Spinal cord (tissue), 10 donors: ENCODE results near the gene EPRS1. TPM values are rescaled to one million over a fixed set of nuclear protein-coding genes. Genes with fewer than 3 reads are reported as not detected.

ENCODE experiments used
- DNase-seq, 6 donors: peaks; one replicate each; pipeline versions ENCODE4 v3.0.0 to v3.0.0-alpha.2; 2013 to 2015; ENCODE audit warnings: low spot score in 6 of 6, low read depth in 4 of 6
- H3K27ac ChIP-seq: one replicate; pipeline ENCODE4 v1.5.1; 2013; ENCODE audit warnings: low read depth, low read length, control low read depth
- H3K27me3 ChIP-seq: one replicate; pipeline ENCODE4 v1.6.1; 2013; ENCODE audit warnings: low read length; ENCODE audit not compliant: control insufficient read depth, insufficient read depth
- H3K36me3 ChIP-seq: one replicate; pipeline ENCODE4 v1.6.1; 2013; ENCODE audit warnings: low read length; ENCODE audit not compliant: control insufficient read depth, insufficient read depth
- H3K4me1 ChIP-seq: one replicate; pipeline ENCODE4 v1.6.1; 2013; ENCODE audit warnings: low read length; ENCODE audit not compliant: control insufficient read depth, insufficient read depth
- H3K4me3 ChIP-seq: one replicate; pipeline ENCODE4 v1.5.1; 2013; ENCODE audit warnings: low read depth, low read length, control low read depth
- H3K9me3 ChIP-seq: one replicate; pipeline ENCODE4 v1.6.1; 2013; ENCODE audit warnings: low read length; ENCODE audit not compliant: control insufficient read depth, insufficient read depth
- WGBS: methylation state at CpG from one replicate; pipeline ENCODE4 v1.1.5; 2013; ENCODE audit warnings: missing lambda C conversion rate; ENCODE audit not compliant: insufficient coverage; 5-methylcytosine and 5-hydroxymethylcytosine counted together
- polyA plus RNA-seq, 2 donors: library from polyadenylated mRNA; unstranded; fragments of 120-200 nt; gene quantifications; one replicate each; pipeline ENCODE4 v1.2.1, GENCODE V29; 2013; ENCODE audit not compliant: insufficient read length in 2 of 2
- total RNA-seq, 2 donors: library from RNA; depleted of rRNA in 1 of 2; stranded (reverse); fragments of 120-200 nt in 1 of 2; fragments of >200 nt in 1 of 2; gene quantifications; one replicate each; pipeline versions ENCODE4 v1.2.3 to v1.2.4, GENCODE V29; 2013 to 2014
- donor health status: healthy.

EPRS1 gene
- total and polyA plus RNA-seq, 4 donors: 85.1 to 159 (median 108) TPM

- no peaks in the 10 kb centered on the region for H3K27me3 ChIP-seq
- no peaks in the 10 kb centered on the region for H3K4me1 ChIP-seq
- H3K27ac ChIP-seq: no peak overlapping the region
- DNase-seq: no peak
- WGBS: no CpG with 5 or more reads among the region's 5 CpGs
- H3K36me3 ChIP-seq: peaks cover 25% of the 10 kb centered on the region
- H3K4me3 ChIP-seq: no peak overlapping the region
- H3K9me3 ChIP-seq: no peaks in the 10 kb centered on the region
Measured at GRCh38 chr1:220005489-220005888, 40.8 kb downstream of the EPRS1 start.

GRCh38 chr1:220003610-220004299 lies 42.5 kb downstream of the EPRS1 start:
- H3K36me3 ChIP-seq: peaks cover 16% of the 10 kb centered on the region
- H3K9me3 ChIP-seq: no peaks in the 10 kb centered on the region
- no peak overlapping the region for H3K4me3 ChIP-seq
- no peak for DNase-seq
- no peaks in the 10 kb centered on the region for H3K27me3 ChIP-seq
- whole genome bisulfite sequencing: 50% methylated on average over 2 of the region's 6 CpGs
- no peak overlapping the region for H3K27ac ChIP-seq
- H3K4me1 ChIP-seq: no peaks in the 10 kb centered on the region

GRCh38 chr1:220003015-220003414 lies 43.3 kb downstream of the EPRS1 start:
- Histone ChIP-seq H3K36me3 (peaks cover 13% of the 10 kb centered on the region), H3K9me3 (no peaks in the 10 kb centered on the region), H3K4me3 (no peak overlapping the region), H3K27ac (no peak overlapping the region), H3K4me1 (no peaks in the 10 kb centered on the region), H3K27me3 (no peaks in the 10 kb centered on the region)
- DNase-seq: no peak
- no CpG with 5 or more reads among the region's 1 CpG for WGBS

GRCh38 chr1:220001095-220001501 lies 45.2 kb downstream of the EPRS1 start:
- peaks cover 13% of the 10 kb centered on the region for H3K36me3 ChIP-seq
- H3K4me1 ChIP-seq: no peaks in the 10 kb centered on the region
- no peak overlapping the region for H3K27ac ChIP-seq
- WGBS: no CpG with 5 or more reads among the region's 4 CpGs
- no peak overlapping the region for H3K4me3 ChIP-seq
- no peak for DNase-seq
- no peaks in the 10 kb centered on the region for H3K9me3 ChIP-seq
- no peaks in the 10 kb centered on the region for H3K27me3 ChIP-seq

GRCh38 chr1:219999821-220000220 lies 46.5 kb downstream of the EPRS1 start:
- Histone ChIP-seq H3K27ac (no peak overlapping the region), H3K9me3 (no peaks in the 10 kb centered on the region), H3K4me3 (no peak overlapping the region), H3K36me3 (peaks cover 13% of the 10 kb centered on the region), H3K4me1 (no peaks in the 10 kb centered on the region), H3K27me3 (no peaks in the 10 kb centered on the region)
- no CpG with 5 or more reads among the region's 4 CpGs for WGBS
- no peak for DNase-seq

Other genes with a start within 250 kb of the EPRS1 start
- 10 to 100 TPM; 19.6 to 27.1 TPM for gene SLC30A10, start 117.9 kb downstream of the EPRS1 start, total RNA-seq
- 10 to 100 TPM; 15.9 to 17.4 TPM for gene SLC30A10, start 117.9 kb downstream of the EPRS1 start, polyA plus RNA-seq
- 10 to 100 TPM; 22.6 to 23.3 TPM for gene BPNT1, start 43.3 kb upstream of the EPRS1 start, total RNA-seq
- 10 to 100 TPM; 34.3 to 36.3 TPM for gene BPNT1, start 43.3 kb upstream of the EPRS1 start, polyA plus RNA-seq
- gene IARS2, start 47.6 kb upstream of the EPRS1 start, total RNA-seq: 10 to 100 TPM; 65.6 to 77.3 TPM
- gene IARS2, start 47.6 kb upstream of the EPRS1 start, polyA plus RNA-seq: 10 to 100 TPM; 51.9 to 53.3 TPM
- 10 to 100 TPM; 34.2 to 45.3 TPM for gene RAB3GAP2, start 225.9 kb upstream of the EPRS1 start, total RNA-seq
- gene RAB3GAP2, start 225.9 kb upstream of the EPRS1 start, polyA plus RNA-seq: 10 to 100 TPM; 23.2 to 24.5 TPM